Left ventricle myocardium superior (tissue), 1 donor: Measurements from ENCODE around the gene TMC2. TPM values are rescaled to one million over a fixed set of nuclear protein-coding genes. Genes with fewer than 3 reads are reported as not detected.

Experiments used
- ATAC-seq: fragments of 200-7000 bp; cut with Tn5 transposase; one replicate; pipeline ENCODE4 v1.9.1; 2020; ENCODE audit warnings: mild to moderate bottlenecking, moderate library complexity
- DNase-seq: peaks from one replicate; pipeline ENCODE4 v3.0.0-alpha.2; 2020
- intact Hi-C: fragments of 100-400 bp; cut with micrococcal nuclease; formaldehyde crosslinking; loops from one replicate; pipeline ENCODE4 v1.11.0; 2022
- microRNA-seq: library from miRNA; unstranded; fragments of <30 nt; microRNA quantifications from one replicate; pipeline ENCODE4 v1.2.0, GENCODE V29; 2020; ENCODE audit warnings: borderline number of aligned reads
- total RNA-seq: library from RNA; stranded (reverse); fragmentation: NEBNext Ultra II Directional; extraction: Animal tissue kit (Norgen Biotek cat#: 25700); gene quantifications from one replicate; pipeline ENCODE4 v1.2.1, GENCODE V29; 2021
- donor health status: DM: no; HTN: yes; CAD: no; lungs with severe emphysema.

Gene TMC2
- total RNA-seq, 1 donor from 2014 or later = 0.10 TPM

- intact Hi-C loops = no loop called here
- no peak for DNase-seq
- ATAC-seq = no peak
Measured at GRCh38 chr20:2691127-2691526, 154.8 kb downstream of the TMC2 start.

Small RNAs within 50 kb of the gene (microRNA-seq; reads per million reads assigned to microRNA genes)
- 4.9 reads per million for gene MIR1292

Other genes with a start within 250 kb of the TMC2 start
- not detected for gene TGM3, start 240.6 kb upstream of the TMC2 start, total RNA-seq
- gene TGM6, start 155.7 kb upstream of the TMC2 start, total RNA-seq = not detected
- 51.3 TPM for gene SNRPB, start 65.8 kb upstream of the TMC2 start, total RNA-seq
- gene ZNF343, start 27.7 kb upstream of the TMC2 start, total RNA-seq = 5.8 TPM
- 54.2 TPM for gene NOP56, start 116.1 kb downstream of the TMC2 start, total RNA-seq
- 247 TPM for gene IDH3B, start 127.6 kb downstream of the TMC2 start, total RNA-seq
- gene EBF4, start 156.2 kb downstream of the TMC2 start, total RNA-seq = 3.7 TPM